ENCODE measurements around the gene GART.
"Not testable (repeated sequence)": the region's sequence is repeated elsewhere in the genome, so short reads cannot be mapped to it uniquely, and the experiment has no call there.

GART gene

DNA sequence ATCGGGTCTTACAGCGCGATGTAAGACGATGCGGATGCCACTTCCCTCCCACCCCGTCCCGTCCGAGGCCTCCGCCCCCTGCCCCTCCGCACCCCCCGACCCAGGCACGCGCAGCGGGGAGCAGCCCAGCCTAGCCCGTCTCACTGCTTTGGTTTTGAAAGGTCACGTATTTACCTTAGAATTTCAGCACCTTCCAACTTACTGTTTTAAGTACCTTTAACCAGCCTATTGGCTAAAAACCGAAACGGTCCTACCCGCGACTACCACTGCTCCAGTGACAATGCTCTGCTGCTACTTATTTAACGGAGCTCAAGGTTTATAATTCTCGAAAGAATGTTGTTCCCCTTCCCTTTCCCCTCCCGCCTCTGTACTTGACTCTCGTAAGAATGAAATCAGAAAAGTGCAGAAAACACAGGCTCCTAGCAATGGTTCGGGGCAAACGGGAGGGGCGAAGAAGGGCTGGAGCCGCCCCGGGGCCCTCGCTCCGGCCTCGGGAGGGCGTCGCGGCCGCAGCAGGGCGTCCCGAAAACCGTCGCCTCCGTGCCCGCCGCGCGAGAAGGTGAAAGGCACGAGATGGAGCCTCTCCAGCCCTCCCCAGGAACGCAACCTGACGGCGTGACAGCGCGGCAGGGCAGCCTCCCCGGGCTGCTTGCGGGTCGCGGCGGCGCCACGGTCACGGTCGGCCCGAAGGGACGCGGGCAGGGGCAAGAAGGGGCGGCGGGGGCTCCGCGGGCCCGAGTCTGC lies 62.8 kb downstream of the GART start:
- no peaks in the 10 kb centered on the region for H3K36me3 ChIP-seq (ENCODE audit: control insufficient read depth, insufficient read depth, low read length)
- H3K4me3 ChIP-seq (ENCODE audit: insufficient read depth, low read depth, low read length, poor library complexity, severe bottlenecking) = peak overlapping the region; percentile 93
- peak; percentile 2 to 18 (median 16) for DNase-seq
- peak overlapping the region; percentile 94 for H3K27ac ChIP-seq (ENCODE audit: insufficient read depth, low read length, poor library complexity, severe bottlenecking)
- no peaks in the 10 kb centered on the region for H3K27me3 ChIP-seq (replicated peaks; ENCODE audit: control insufficient read depth, insufficient read depth, low read length, poor library complexity, severe bottlenecking)
- H3K4me1 ChIP-seq (ENCODE audit: control insufficient read depth, insufficient read depth, low read length, poor library complexity, severe bottlenecking) = peaks cover 10% of the 10 kb centered on the region
- H3K9me3 ChIP-seq (ENCODE audit: control insufficient read depth, low read length) = no peaks in the 10 kb centered on the region

DNA sequence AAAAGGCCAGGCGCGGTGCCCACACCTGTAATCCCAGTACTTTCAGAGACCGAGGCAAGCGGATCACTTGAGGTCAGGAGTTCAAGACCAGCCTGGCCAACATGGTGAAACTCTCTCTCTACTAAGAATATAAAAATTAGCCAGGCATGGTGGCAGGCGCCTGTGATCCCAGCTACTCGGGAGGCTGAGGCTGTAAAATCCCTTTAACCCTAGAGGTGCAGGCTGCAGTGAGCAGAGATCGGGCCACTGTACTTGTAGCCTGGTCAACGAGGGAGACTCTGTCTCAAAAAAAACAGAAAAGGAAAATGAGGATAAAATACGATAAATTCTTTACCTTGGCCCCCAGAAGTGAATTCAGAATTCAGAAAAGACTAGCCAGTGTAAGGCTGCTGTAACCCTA lies 63.7 kb downstream of the GART start:
- Histone ChIP-seq H3K4me3 (ENCODE audit: insufficient read depth, low read depth, low read length, poor library complexity, severe bottlenecking) (peak overlapping the region; percentile 93), H3K27me3 (replicated peaks; ENCODE audit: control insufficient read depth, insufficient read depth, low read length, poor library complexity, severe bottlenecking) (no peaks in the 10 kb centered on the region), H3K4me1 (ENCODE audit: control insufficient read depth, insufficient read depth, low read length, poor library complexity, severe bottlenecking) (peaks cover 10% of the 10 kb centered on the region), H3K9me3 (ENCODE audit: control insufficient read depth, low read length) (no peaks in the 10 kb centered on the region), H3K36me3 (ENCODE audit: control insufficient read depth, insufficient read depth, low read length) (no peaks in the 10 kb centered on the region), H3K27ac (ENCODE audit: insufficient read depth, low read length, poor library complexity, severe bottlenecking) (peak overlapping the region; percentile 94)
- DNase-seq = no peak

DNA sequence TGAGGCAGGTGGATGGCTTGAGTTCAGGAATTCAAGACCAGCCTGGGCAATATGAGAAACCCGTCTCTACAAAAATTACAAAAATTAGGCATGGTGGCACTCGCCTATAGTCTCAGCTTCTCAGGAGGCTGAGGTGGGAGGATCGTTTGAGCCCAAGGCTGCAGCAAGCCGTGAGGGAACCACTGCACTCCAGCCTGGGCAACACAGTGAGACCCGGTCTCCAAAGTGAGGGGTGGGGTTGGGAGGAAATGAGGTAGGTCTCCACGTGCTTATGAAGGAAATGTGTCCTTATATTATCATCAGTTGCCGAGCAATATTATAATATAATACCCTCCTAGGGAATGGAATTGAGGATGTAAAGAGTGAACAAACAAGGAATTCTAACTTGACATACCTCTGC lies 64.9 kb downstream of the GART start:
- Histone ChIP-seq H3K4me3 (ENCODE audit: insufficient read depth, low read depth, low read length, poor library complexity, severe bottlenecking) (no peak overlapping the region), H3K36me3 (ENCODE audit: control insufficient read depth, insufficient read depth, low read length) (no peaks in the 10 kb centered on the region), H3K27me3 (replicated peaks; ENCODE audit: control insufficient read depth, insufficient read depth, low read length, poor library complexity, severe bottlenecking) (no peaks in the 10 kb centered on the region), H3K27ac (ENCODE audit: insufficient read depth, low read length, poor library complexity, severe bottlenecking) (no peak overlapping the region), H3K9me3 (ENCODE audit: control insufficient read depth, low read length) (no peaks in the 10 kb centered on the region), H3K4me1 (ENCODE audit: control insufficient read depth, insufficient read depth, low read length, poor library complexity, severe bottlenecking) (peaks cover 10% of the 10 kb centered on the region)
- DNase-seq = no peak

GRCh38 chr21:33473344-33473743 lies 68.6 kb downstream of the GART start:
- Histone ChIP-seq H3K4me3 (ENCODE audit: insufficient read depth, low read depth, low read length, poor library complexity, severe bottlenecking) (no peak overlapping the region), H3K4me1 (ENCODE audit: control insufficient read depth, insufficient read depth, low read length, poor library complexity, severe bottlenecking) (peaks cover 3% of the 10 kb centered on the region), H3K27ac (ENCODE audit: insufficient read depth, low read length, poor library complexity, severe bottlenecking) (no peak overlapping the region), H3K9me3 (ENCODE audit: control insufficient read depth, low read length) (no peaks in the 10 kb centered on the region), H3K27me3 (replicated peaks; ENCODE audit: control insufficient read depth, insufficient read depth, low read length, poor library complexity, severe bottlenecking) (no peaks in the 10 kb centered on the region), H3K36me3 (ENCODE audit: control insufficient read depth, insufficient read depth, low read length) (no peaks in the 10 kb centered on the region)
- DNase-seq = no peak

- Histone ChIP-seq H3K27me3 (replicated peaks; ENCODE audit: control insufficient read depth, insufficient read depth, low read length, poor library complexity, severe bottlenecking) (no peaks in the 10 kb centered on the region), H3K36me3 (ENCODE audit: control insufficient read depth, insufficient read depth, low read length) (no peaks in the 10 kb centered on the region), H3K4me3 (ENCODE audit: insufficient read depth, low read depth, low read length, poor library complexity, severe bottlenecking) (no peak overlapping the region), H3K27ac (ENCODE audit: insufficient read depth, low read length, poor library complexity, severe bottlenecking) (no peak overlapping the region), H3K4me1 (ENCODE audit: control insufficient read depth, insufficient read depth, low read length, poor library complexity, severe bottlenecking) (no peaks in the 10 kb centered on the region), H3K9me3 (ENCODE audit: control insufficient read depth, low read length) (no peaks in the 10 kb centered on the region)
- no peak for DNase-seq
These were observed 71.2 kb downstream of the GART start for GRCh38 chr21:33470701-33471100.

GRCh38 chr21:33469183-33469582 lies 72.7 kb downstream of the GART start:
- H3K9me3 ChIP-seq (ENCODE audit: control insufficient read depth, low read length); H3K27ac ChIP-seq (ENCODE audit: insufficient read depth, low read length, poor library complexity, severe bottlenecking); H3K36me3 ChIP-seq (ENCODE audit: control insufficient read depth, insufficient read depth, low read length); H3K27me3 ChIP-seq (replicated peaks; ENCODE audit: control insufficient read depth, insufficient read depth, low read length, poor library complexity, severe bottlenecking); DNase-seq; H3K4me1 ChIP-seq (ENCODE audit: control insufficient read depth, insufficient read depth, low read length, poor library complexity, severe bottlenecking); H3K4me3 ChIP-seq (ENCODE audit: insufficient read depth, low read depth, low read length, poor library complexity, severe bottlenecking): not testable (repeated sequence)

DNA sequence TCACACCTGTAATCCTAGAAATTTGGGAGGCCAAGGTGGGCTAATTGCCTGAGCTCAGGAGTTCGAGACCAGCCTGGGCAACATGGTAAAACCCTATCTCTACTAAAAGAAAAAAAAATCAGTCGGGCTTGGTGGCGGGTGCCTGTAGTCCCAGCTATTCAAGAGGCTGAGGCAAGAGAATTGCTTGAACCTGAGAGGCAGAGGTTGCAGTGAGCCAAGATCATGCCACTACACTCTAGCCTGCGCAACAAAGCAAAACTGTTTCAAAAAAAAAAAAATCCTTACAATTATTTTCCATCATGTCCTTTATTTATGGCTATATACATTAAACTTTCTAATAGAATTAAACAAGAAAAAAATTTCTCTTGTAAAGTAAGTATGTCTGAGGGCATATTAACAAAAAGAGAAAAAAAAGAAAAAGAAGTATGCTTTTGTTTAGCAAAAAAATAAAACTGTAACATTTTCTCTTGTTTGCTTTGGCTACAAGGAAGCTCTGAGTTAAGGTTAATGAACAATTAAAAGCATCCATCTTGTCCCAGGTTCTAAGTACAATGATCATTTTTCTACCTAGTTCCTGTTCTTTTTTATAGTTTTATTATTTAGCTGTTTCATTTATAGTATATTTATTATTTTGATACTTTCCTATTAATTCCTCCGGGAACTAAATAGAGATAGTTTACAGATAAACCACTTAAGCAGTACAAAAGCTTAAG lies 80.2 kb downstream of the GART start:
- Histone ChIP-seq H3K27ac (ENCODE audit: insufficient read depth, low read length, poor library complexity, severe bottlenecking) (no peak overlapping the region), H3K36me3 (ENCODE audit: control insufficient read depth, insufficient read depth, low read length) (peaks cover 31% of the 10 kb centered on the region), H3K27me3 (replicated peaks; ENCODE audit: control insufficient read depth, insufficient read depth, low read length, poor library complexity, severe bottlenecking) (no peaks in the 10 kb centered on the region), H3K4me3 (ENCODE audit: insufficient read depth, low read depth, low read length, poor library complexity, severe bottlenecking) (no peak overlapping the region), H3K4me1 (ENCODE audit: control insufficient read depth, insufficient read depth, low read length, poor library complexity, severe bottlenecking) (no peaks in the 10 kb centered on the region), H3K9me3 (ENCODE audit: control insufficient read depth, low read length) (no peaks in the 10 kb centered on the region)
- DNase-seq = no peak

GRCh38 chr21:33458861-33459260 lies 83.1 kb downstream of the GART start:
- Histone ChIP-seq H3K27me3 (replicated peaks; ENCODE audit: control insufficient read depth, insufficient read depth, low read length, poor library complexity, severe bottlenecking) (no peaks in the 10 kb centered on the region), H3K9me3 (ENCODE audit: control insufficient read depth, low read length) (no peaks in the 10 kb centered on the region), H3K27ac (ENCODE audit: insufficient read depth, low read length, poor library complexity, severe bottlenecking) (no peak overlapping the region), H3K4me3 (ENCODE audit: insufficient read depth, low read depth, low read length, poor library complexity, severe bottlenecking) (no peak overlapping the region), H3K36me3 (ENCODE audit: control insufficient read depth, insufficient read depth, low read length) (peaks cover 37% of the 10 kb centered on the region), H3K4me1 (ENCODE audit: control insufficient read depth, insufficient read depth, low read length, poor library complexity, severe bottlenecking) (no peaks in the 10 kb centered on the region)
- no peak for DNase-seq

DNA sequence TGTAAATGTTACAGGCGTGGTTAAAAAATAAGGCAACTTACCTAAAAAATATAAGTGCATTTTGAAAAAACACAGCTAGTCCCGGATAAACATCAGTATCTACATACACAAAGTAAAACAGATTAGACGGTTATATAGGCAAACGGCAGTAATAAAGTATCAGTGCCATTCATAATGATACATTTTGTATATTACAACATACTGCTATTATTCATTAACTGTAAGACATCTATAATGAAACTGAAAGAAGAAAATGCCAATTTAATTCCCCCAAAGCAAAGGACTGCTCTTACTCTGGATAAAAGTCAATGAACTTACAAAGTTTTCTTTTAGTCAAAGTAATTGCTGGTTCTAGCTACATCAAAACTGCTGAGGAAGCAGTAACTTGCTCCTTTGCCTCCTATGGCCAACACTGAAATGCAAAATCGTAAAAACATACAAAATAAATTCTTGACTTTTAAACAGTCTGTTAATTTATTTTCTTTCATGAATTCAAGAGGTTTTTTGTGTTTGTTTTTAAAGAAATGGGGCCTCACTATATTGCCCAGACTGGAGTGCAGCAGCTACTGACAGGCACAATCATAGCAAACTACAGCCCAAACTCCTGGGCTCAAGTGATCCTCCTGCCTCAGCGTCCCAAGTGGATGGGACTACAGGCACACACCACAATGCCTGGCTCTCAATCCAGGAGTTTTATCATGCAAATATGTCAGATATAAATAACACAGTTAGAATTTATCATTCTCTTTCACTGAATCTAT lies 86.1 kb downstream of the GART start:
- H3K27me3 ChIP-seq (replicated peaks; ENCODE audit: control insufficient read depth, insufficient read depth, low read length, poor library complexity, severe bottlenecking) = no peaks in the 10 kb centered on the region
- H3K27ac ChIP-seq (ENCODE audit: insufficient read depth, low read length, poor library complexity, severe bottlenecking) = no peak overlapping the region
- peaks cover 25% of the 10 kb centered on the region for H3K36me3 ChIP-seq (ENCODE audit: control insufficient read depth, insufficient read depth, low read length)
- no peak for DNase-seq
- H3K9me3 ChIP-seq (ENCODE audit: control insufficient read depth, low read length) = no peaks in the 10 kb centered on the region
- H3K4me1 ChIP-seq (ENCODE audit: control insufficient read depth, insufficient read depth, low read length, poor library complexity, severe bottlenecking) = no peaks in the 10 kb centered on the region
- H3K4me3 ChIP-seq (ENCODE audit: insufficient read depth, low read depth, low read length, poor library complexity, severe bottlenecking) = no peak overlapping the region
